GM21423 (cell line): Measurements from ENCODE around the gene ADGRB3.
A peak's percentile ranks its signal among the peaks of the same experiment; 100 is the strongest.

ENCODE experiments used
- ATAC-seq: cut with Tn5 transposase; IDR thresholded peaks from one replicate; pipeline ENCODE4 v1.9.1; 2021; ENCODE audit warnings: mild to moderate bottlenecking, moderate library complexity; ENCODE audit not compliant: unreplicated experiment

The ADGRB3 gene

DNA sequence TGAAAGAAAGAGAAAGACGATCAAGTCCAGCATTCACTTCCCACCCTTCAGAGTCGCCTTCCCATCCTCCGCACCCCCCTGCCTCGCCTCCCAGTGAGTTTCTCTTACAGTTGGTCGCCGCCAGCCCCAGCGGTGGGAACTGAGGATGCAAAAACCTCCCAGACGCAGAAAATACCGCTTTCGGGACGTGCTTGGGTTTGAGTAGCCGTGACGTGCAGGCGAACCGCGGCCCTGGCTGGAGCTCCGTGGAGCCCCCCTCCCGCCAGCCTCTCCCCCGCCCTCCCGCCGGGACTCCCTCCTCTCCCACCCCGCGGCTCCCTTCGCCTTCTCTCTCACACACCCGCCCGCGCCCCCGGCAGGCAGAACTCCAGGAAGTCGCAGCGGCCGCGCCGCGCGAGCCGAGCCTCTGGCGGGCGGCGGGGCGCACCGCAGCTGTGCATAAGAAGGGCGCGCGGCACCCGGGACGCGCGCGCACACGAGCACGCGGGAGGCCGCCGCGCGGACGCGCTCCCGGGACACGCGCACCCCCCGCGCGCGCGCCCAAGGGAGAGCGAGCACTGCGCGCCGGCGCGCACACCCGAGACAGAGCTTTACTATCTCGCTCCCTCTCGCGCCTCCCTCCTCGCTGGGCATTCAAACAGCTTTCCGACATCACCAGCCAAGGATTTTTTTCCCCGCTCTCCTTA lies at the start of gene ADGRB3:
Gene ADGRB3 (plus strand): TSS at position 557 of the 686 bp plus-strand sequence. CDS start 3,394 bp downstream, outside the sequence.
- peak; percentile 81 for ATAC-seq

DNA sequence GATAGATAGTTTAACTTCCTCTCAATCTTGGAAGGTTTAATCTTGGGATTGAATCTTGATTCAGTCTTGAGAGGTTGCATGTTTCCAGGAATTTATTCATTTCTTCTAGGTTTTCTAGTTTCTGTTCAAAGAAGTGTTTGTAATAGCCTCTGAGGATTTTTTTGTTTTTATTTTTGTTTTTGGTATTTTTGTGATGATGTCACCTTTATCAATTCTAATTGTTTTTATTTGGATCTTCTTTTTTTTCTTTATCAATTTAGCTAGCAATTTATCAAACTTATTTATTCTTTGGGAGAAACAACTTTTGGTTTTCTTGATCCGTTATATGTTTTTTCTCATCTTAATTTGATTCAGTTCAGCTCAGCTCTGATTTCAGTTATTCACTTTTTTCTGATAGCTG lies 41.5 kb upstream of the ADGRB3 start:
- no peak for ATAC-seq

DNA sequence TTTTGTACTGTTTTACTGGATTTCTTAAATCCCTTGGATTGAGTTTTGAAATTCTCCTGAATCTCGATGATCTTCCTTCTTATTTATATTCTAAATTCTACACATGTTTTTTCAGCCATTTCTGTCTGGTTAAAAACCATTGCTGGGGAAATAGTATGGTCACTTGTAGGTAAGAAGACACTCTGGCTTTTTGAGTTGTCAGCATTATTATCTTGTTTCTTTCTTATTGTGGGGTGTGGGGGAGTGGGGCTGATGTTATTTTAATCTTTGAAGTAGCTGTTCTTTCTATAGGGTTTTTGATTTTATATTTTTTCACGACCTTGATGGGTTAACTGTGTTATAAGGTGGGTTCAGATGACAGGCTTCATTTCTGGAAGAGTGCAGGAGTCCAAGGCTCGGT lies 37.4 kb upstream of the ADGRB3 start:
- ATAC-seq = no peak

DNA sequence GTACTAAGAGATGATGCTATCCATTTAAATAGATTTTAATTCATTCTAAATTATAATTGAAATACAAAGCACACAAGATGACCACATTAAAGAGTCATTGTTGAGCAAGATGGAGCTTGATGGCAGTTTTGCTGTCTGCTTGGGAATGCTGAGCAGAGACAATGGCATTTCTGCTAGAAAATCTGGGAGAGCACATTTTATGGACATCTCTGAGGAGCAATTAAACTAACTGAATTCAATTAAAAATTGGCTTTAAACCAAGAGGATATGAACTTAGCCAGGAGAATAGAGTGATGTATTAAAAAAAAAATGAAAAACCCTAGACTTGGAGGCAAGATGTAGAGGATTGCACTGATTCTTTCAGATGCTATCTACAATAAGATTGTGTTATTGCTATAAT lies 19.1 kb upstream of the ADGRB3 start:
- ATAC-seq = no peak

DNA sequence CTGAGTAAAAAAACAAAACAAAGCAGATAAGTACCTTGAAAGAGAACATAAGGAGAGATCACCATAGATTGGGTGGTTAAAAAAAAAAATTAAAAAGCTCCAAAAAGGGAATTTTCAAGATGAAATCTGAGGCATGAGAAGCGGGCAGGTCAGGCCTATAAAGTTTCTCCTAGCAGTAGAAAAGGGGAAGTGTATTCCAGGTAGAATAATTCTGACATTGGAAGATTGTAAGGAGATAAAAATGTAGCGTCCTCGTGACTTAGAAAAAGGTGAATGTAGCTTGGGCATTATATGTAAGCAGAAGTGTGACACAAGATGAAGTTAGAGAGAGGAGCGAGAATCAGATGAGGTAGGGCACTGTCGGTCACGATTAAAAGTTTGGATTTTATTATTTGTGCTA lies 9.1 kb upstream of the ADGRB3 start:
- no peak for ATAC-seq

DNA sequence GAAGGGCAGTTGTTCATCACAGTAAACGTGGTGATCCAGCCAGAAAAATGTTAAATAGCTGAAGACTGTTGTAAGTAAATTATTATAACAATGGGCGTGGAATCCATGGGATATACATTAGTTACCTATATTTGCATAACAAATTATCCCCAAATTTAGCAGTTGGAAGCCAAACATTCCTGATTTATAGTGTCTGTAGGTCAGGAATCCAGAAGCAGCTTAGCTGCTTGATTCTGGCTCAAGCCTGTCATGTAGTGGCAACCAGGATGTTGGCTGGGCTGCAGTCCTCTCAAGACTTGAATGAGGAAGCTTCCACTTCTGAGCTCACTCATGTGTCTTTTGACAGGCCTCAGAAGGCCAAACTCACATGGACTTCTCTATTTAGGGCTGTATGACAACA lies 6.9 kb upstream of the ADGRB3 start:
- ATAC-seq = no peak

DNA sequence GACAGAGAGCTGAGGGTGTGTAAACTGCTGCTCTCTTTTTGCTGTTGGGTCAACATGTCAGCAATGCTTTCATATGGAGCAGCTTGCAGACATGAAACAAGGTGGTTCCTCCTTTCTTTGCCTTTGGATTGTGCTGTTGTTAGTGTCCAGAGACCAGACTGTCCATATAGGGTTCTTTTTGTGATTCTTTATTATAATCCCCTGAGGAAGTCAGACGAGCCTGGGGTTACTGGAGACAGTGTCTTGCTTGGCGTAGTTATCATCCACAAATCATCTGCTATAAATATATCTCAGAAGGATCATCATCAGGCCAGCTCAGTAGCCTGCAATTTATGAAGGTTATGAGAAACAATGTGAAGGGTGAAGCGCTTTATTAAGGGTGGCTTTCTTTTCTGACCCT lies 2.3 kb upstream of the ADGRB3 start:
- no peak for ATAC-seq

DNA sequence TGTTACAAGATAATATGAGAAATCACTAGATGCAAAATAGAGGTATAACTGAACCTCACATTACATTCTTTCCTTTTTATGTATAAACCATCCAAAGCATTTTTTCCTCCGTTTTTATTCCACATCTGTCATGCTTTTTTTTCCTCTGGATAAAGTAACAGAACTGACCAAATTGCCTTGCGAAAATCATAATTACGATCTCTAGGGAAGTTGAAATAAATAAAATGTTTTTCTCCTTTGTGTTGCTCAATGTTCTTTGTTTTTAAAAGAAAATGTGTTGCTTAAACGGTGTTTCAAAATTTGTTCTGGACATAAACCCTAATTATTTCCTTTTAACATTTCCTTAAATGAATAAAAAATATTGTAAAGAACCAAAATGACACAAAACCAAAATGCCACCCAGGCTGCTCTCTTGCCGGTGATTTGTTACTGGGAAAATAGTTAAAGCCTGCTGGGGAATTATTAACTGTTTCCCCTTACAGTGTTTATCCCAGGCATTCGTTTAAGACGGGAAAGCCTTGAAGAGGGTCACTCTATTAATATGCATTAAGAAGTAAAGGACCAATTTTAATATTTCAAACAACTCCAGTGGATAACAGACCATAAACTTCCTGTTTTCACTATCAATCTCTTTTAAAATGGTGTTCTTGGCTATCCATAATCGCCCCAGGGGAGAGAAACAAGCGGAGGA lies 1.7 kb upstream of the ADGRB3 start:
- no peak for ATAC-seq

DNA sequence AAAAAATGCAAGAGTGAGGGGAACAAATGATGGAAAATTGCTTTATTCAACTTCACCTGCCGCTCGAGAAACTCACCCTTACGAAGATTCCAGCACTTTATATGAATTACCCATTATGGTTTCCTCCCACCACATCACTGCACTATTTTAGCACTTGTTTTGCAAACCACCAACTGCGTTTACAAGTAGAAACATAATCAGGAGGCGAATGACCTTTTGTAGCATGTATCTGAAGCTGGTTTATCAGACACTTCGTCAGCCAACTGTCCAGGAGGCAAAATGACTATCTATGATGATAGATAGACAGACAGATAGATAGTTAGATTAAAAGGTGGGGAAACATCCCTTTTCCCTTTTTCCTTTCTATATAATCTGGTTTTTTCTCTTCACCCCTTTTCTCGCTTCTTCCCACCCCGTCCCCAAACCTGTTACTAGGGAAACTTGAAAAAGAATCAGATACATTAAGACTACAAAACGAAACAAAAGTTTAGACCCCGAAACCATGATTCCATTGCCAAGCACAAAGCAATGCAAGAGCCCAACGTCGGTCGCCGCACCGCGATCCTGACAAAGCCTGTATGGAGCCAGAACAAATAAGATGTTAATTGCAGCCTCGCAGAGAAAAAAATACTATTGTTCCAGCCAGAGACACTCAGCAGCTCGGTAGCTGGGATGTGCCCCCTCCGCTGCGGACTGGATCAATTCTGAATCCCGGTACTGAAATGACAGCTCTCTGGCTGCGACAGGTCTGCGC lies 933 bp upstream of the ADGRB3 start:
- no peak for ATAC-seq

DNA sequence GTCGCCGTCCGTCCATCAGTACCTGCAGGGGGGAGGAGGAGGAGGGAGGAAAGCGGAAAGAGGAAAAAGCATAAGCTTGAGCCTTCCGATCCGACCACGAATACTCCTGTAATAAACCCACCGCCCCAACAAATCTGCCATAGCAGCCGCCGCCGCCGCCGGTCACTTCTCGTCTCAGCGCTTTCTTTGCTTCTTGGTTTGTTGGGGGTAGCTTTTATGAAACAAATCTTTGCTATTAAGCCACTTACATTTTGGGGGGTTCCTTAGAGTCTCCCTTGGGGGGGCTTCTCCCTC lies 277 bp downstream of the ADGRB3 start:
- ATAC-seq = no peak

DNA sequence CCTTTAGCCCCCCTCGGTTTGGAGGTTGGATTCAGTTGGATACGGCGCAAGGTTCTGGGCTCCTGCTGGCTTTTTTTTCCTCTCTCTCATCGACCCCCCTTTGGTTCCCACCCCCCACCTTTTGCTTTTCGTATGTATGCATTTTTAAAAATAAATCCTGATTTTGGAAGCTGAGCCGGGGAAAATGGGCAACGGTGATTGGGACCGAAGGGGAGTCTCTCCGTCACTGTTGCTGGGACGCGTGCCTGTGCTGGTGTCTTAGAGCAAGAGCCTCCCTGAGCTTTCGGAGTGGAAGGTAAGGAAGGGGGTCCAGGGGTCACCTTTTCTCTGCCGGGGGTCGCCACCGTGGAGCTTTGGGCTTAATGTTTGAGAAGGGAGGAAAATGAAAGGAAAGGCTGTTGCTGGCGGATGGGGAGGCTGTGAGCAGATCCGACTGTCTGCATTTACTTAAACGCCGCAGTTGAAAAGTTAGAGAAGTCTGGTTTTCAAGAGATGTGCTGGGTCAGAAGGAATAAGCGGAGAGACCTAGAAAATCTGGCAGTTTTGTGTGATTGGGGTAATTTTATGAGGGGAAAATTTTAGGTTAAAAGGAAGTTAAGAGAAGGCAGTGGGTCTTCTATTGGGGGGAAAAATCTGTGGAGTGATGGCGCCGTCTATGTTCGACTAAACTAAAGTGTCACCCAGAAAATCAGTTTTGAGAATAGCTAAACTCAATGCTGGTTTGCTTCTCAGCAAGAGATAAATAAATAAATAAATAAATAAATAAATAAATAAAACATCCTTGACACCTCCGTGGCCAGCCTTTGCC lies 828 bp downstream of the ADGRB3 start:
- ATAC-seq = no peak

DNA sequence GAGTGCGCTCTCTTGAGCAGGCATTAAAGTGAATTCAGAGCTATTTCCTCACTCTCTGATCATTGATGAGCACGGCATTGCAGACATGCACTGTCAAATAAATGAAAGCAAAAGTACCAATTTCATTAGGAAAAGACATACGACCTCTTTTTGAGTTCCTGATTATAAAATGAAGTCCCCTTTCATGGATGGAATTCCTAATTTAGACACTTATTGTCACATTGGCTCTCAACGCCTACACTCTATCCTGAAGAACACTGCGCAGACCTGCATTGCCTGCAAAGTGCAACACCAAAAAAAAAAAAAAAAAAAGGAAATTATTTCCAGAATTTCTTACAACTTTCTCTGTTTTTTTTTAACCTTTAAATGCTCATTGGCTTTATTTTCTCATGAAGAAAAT lies 1.6 kb downstream of the ADGRB3 start:
- no peak for ATAC-seq

DNA sequence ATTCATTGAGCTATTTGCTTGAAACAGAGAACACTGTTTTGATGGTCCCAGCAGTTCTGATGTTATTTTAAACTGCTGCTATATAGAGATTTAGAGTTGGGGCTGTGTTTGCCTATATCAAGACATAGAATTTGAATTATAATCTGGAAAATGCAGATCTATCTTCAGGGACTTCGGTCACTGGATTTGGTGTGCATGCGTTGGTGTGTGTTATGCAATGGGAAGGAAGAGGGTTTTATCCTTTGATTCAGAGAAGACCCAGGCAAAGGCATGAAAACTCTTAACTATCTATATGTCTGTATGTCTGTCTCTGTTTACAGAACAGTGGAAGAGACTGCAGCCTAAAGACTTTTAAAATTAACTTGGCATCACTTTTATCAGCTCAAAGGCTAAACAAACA lies 2.0 kb downstream of the ADGRB3 start:
- ATAC-seq = no peak

DNA sequence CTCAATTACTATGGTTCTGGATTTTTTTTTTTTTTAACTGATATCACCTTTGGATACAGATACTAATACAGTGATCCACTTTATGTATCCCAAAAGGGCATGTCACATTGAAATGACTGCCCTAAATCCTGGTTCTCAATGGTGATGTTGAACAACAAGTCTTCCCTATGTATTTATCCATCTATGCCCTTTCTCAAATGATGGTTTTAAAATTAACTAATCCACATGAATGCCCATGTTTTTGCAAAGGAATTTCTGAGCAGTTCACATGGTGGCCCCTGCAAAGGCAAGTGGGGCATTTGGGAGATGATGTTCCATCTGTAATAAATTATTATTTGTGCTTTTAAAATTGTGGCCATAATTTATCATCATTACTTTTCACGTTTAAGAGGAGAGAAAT lies 2.7 kb downstream of the ADGRB3 start:
- ATAC-seq = no peak

DNA sequence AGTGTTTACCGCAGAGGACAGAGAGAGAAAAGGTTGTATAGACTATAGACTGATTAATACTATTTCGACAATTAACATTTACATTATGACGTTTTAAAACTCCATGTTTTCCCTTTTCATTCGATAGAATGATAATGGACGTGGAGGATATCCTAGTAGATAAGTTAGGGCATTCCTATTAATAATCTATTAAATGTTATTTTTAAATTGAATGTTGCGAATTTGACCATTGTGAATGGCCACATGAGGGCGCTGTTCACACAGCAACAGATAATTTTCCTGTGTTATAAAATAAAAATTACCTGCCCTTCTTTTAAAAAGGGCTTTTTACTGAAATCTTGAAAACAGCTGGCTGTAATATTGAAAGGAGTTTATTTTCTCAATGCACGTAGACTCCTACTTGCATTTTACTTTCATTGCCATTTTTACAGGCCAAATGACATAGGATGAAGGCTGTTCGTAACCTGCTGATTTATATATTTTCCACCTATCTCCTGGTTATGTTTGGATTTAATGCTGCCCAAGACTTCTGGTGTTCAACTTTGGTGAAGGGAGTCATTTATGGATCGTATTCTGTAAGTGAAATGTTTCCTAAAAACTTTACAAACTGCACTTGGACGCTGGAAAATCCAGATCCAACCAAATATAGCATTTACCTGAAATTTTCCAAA lies 3.3 kb downstream of the ADGRB3 start:
- no peak for ATAC-seq

DNA sequence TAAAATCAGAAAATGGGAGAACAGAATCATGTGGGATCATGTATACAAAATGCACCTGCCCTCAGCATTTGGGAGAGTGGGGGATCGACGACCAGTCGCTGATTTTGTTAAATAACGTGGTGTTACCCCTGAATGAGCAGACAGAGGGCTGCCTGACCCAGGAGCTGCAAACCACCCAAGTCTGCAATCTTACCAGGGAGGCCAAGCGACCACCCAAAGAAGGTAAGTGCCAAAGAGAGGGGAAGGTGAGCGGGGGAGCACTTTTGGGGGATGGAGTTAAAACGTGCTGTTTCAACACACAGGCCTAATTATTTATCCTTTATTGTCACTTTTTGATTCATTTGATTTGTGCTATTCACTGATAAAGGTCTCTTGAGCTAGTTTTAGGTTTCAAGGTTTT lies 4.1 kb downstream of the ADGRB3 start:
- no peak for ATAC-seq

DNA sequence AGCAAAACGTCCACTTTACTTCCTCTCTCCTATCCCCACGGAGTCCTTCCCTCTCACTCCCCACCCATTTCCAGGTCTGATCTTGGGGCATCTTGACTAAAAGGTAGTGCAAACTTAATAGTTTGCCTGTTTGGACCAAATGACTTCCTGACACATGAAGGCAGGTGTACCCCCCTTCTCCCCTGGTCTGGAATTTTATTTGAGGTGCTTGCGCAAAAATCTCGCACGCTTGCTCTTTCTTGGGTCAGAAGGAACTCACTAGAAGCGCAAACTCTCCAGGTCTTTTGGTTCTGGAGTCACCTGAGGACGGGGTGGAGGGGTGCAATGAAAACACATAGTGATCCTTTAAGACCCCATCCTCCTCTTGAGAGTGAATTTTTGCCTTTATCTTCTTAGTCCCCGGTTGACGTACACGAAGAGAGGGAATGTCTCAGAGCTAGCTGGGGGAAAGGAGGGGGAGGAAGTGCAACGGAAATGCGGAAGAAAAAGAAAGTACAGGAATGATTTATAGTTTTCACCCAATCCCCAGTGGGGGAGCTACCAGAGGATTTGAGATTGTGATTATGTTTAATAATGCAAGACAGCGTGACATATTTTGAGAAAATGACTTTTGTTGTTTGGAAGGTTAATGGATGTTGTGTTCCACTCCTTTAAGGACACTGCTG lies 4.9 kb downstream of the ADGRB3 start:
- ATAC-seq = no peak

DNA sequence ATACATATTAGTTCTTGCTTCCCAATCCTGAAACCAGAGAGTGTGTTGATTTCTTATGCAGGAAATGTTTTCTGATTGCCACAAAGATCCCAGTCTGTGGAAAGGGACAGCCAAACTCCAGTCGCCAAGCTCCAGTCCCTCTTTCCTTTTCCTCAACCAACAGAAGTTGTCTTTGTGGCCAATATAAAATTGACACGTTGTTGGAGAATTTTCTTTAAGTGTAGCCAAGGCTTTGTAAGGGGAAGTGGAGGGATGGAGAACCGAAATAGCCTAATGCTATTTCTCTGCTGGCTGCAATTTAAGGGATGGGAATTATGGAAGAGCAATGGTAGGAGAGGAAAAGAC lies 5.4 kb downstream of the ADGRB3 start:
- ATAC-seq = no peak

DNA sequence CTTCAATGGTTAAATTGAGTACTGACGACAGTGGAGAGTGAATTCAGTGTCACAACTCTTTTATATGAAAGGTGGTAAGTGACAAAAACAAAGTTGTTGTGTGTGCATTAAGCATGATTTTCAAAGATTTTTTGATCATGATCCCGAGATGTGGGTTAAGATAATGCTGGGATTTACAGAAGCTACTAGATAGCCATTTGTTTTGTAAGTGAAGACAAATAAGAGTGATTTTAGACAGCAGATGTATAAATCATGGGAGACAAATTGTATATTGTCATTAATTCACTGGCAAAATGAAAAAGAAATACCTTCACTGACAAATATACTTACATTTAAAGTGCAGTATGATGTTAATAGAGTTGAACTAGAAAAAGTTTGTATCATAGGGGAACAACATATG lies 6.1 kb downstream of the ADGRB3 start:
- no peak for ATAC-seq

DNA sequence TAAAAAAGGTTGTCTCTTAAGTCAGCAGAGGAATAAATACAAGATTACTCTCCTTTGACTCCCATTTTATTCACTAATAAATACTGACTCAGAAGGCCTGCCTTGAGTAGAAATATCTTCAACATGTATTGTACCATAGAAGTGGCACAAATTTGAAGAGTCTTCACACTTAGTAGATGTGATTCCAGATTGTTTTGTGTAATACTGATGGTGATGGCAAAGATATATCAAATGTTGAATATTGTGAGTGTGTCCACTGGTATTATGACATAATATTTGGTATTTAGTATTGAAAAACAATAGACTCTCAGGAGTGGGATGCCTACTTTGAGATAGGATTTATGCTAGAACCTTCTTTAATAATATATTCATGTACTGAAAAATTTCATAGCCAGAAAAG lies 7.0 kb downstream of the ADGRB3 start:
- no peak for ATAC-seq

DNA sequence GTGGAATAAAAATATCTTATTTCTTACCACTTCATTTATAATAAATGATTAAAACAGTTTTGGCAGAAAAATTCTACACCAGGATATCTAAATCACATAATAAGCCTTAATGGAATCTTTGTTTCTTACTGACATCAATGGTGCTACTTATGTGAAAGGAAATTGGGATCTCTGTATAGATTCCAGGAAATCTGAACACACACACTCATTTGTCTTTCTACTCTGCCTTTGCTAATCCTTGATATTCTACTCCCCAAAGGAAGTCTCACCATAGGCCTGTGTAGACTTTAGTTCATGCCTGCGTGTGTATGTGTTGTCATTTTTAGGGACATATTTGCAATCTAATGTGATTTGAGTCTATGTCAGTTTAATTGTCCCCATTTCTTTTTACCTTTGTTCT lies 7.9 kb downstream of the ADGRB3 start:
- ATAC-seq = no peak
